Inferior parietal cortex (tissue), 1 donor: ENCODE results near the gene CBX5.
"Not testable (repeated sequence)": the region's sequence is repeated elsewhere in the genome, so short reads cannot be mapped to it uniquely, and the experiment has no call there.

ENCODE experiments used
- DNase-seq: peaks from one replicate; pipeline ENCODE4 v3.0.0-alpha.2; 2016; ENCODE audit errors: extremely low spot score

The CBX5 gene

GRCh38 chr12:54294152-54294952 lies 14.4 kb upstream of the CBX5 start:
- DNase-seq, result peak; percentile 58

DNA sequence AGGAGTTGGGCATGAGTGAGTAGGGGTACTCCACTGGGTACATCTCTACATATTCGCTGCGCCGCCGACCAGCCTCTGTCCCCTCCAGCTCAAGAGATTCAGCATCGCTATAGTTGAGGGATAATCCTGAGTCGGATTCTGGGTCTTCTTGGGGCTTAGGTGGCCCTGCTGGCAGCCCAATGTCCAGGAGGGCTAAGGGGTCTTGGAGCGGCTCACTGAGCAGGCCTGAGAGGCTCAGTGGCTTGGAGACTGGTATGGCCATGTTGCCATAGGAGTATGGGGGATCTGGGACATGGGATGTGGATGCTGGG lies 13.0 kb upstream of the CBX5 start:
- no peak for DNase-seq

DNA sequence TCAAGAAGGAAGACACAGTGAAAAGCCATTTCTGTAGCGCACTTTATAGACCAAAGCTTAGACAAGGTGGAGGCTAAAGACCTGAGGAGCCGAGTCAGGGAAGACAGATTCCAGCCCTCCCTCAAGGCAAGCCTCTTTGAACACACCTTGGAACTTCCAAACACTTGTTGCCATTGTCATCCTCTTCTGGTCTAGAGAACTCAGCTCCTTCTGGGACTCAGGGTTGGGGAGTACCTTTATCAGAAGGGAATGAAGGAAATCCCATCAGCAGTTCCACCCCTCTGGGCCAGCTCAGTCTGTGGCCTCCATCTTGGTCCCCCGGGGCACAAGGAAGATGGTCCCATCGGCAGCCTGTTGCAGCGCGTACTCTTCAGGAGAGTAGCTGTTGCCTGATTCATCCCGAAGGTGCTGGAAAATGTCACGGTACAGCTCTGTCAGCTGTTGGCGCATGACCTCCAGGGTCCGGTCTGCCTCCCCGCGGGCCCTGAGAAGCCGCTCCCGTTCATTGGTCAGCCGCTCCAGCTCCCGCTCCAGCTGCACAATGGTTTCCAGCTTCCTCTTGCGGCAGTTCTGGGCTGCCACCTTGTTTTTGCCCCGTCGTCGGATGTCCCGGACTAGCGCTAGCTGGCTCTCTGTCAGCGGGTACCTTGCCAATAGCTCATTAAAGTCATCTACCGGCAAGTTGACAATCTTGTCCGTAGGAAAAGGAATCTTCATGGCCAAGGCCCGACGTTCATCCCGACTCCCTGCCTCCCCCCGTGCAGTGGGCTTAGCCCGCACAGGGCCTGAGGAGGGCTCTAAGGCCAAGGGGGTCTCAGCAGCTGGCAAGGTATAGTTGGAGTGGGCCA lies 12.4 kb upstream of the CBX5 start:
- DNase-seq, result no peak

DNA sequence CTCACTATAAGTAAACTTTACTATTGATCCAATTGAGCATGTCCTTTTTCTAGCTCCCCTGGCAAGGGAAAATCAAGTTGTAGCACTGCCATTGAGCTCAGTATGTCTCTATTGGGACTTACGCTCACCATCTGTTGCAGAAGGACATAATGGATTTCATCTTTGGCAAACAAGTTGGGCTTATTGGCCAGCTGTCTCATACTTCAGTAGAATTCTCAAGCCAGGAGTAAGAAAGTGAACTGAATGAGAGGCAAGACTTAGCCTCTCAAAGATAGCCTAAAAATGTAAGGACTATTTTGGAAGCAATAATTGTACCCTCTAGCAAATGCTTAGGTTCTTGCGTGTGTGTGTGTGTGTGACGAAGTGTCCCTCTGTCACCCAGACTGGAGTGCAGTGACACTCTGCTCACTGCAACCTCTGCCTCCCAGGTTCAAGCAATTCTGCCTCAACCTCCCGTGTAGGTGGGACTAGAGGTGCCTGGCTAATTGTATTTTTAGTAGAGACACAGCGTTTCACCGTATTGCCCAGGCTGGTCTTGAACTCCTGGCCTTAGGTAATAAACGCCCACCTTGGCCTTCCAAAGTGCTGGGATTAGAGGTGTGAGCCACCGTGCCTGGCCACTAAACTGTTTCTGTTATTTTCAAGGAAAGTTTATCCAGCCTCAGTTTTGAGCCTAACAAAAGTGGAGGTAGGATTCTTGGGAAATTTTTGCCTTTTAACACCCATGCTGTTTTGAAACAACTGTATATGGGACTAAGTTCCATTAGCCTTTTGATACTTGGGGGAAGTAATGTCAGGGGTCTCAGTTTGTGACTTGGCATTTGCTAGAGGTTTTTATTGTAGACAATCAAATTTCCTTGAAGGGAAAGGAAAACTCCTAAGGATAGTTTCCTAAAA lies 7.6 kb upstream of the CBX5 start:
- DNase-seq, result no peak

DNA sequence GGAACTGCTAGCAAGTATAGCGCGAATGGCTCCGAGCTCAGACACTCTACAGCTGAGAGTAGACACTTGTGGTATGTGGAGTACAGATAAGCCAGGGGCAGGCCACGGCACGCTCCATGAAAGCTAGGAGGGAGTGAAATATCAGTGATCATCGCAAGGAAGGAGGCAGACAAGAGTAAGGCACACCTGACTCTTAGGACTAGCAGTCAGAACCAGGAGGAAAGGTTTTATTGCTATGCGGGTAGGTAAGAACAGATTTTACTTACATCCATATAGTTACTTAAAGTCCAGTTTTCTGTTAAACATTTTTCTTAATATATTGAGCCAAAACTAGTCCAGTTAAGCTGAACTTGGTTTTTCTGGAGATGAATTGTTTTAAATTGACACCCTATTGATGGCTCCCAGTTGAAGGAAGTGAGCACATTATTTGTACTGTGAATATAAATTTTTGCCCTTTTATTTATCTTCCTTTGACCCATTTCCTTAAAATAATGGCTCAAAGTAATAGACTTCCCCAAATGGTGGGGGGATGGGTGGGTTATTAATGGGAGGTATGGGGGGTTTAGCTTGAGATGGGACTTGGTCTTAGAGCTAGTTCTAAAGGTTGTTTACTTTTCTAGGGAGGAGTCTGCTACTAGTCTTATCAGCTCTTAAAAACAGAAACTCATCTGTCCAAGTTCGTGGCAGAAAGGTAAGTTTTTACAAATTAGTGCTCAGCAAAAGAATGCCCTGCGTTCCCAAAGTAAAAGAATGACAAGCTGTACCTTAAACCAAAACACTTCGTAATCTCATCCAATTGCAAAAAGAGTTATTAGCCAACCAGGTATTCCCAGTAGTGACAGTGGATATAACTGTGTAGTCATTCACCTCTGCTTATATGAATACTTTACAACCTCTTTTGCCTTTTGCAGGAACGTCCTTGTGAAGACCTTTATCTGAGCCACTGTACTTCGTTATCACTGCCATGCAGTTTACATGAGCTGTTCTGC lies 6.4 kb upstream of the CBX5 start:
- no peak for DNase-seq

DNA sequence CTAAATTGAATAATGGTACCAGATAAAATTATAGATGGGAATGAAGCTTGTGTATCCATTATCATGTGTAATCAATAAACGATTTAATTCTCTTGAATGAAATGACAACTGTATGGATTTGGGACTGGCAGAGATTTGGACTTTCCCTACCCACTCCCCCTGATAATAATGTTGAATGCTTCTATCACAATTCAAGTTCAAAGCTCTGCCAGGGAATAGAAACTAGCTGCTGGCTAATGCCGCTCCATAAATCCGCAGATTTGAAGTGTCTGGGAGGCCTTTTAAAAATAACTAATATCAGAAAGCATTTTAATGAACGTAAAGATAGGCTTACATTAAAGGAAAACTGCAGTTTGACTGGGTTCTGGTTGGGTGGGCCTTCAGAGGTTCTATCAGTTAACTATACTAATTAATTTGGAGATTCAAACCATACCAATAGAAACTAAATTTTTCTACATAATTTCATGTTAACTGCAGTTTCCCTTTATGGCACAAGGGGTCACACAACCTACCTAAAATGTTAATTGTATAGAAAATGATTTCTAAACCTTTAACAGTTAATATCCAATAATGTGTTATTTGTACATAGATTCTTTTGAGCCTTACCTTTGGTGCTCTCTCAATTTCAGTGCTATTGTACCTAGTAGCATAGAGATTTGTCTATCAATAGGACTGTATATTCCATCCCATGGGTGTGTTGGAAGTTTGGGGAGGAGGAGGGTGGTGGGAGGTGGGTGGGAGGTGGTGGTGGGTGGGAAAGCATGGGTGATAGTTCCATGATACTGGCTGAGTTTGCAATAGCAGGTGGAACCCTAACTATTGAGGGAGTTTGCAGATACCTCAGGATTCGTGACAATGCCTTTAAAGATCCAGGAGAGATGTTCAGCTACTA lies 5.5 kb upstream of the CBX5 start:
- no peak for DNase-seq

DNA sequence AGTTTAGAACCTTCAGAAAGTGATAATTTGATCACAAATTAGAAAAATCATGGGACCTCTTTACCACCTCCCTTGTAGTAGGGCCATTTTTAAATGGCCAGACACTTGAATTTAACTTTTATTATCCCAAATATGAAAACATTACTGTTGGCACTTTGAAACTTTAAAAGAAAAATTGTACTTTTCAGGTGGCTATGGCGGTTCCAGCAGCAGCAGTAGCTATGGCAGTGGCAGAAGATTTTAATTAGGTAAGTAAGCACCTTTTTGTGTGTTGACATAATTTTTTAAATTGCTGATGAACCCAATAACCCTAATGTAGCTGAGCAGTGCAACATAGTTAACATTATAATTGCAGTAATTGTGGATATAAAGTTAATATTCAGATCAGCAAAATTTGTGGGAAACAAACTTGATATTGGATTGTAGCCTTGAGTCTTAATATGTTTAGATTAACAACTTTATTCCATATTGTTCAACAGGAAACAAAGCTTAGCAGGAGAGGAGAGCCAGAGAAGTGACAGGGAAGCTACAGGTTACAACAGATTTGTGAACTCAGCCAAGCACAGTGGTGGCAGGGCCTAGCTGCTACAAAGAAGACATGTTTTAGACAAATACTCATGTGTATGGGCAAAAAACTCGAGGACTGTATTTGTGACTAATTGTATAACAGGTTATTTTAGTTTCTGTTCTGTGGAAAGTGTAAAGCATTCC lies 4.3 kb upstream of the CBX5 start:
- not testable (repeated sequence) for DNase-seq

GRCh38 chr12:54282949-54283593 lies 3.1 kb upstream of the CBX5 start:
- DNase-seq, result no peak

GRCh38 chr12:54281694-54282093 lies 1.8 kb upstream of the CBX5 start:
- DNase-seq, result not testable (repeated sequence)

DNA sequence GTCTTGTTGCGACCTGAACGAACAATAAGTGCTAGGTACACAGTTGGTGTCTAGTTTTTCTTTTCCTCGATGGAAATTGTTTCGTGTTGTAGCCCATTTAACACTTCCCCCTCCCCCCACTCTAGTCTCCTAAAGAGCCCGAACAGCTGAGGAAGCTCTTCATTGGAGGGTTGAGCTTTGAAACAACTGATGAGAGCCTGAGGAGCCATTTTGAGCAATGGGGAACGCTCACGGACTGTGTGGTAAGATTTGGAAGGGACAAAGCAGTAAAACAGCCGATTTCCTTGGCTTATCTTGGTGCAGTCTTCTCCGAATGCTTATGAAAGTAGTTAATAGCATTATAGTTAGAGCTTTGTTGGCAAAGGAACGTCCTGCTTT lies 1.3 kb upstream of the CBX5 start:
- not testable (repeated sequence) for DNase-seq

- DNase-seq, result peak; percentile 100
Observed at GRCh38 chr12:54280468-54281260, 742 bp upstream of the CBX5 start, which contains the start of gene HNRNPA1. HNRNPA1 (plus strand) TSS chr12:54280726; CDS start chr12:54280808, 82 bp downstream.

DNA sequence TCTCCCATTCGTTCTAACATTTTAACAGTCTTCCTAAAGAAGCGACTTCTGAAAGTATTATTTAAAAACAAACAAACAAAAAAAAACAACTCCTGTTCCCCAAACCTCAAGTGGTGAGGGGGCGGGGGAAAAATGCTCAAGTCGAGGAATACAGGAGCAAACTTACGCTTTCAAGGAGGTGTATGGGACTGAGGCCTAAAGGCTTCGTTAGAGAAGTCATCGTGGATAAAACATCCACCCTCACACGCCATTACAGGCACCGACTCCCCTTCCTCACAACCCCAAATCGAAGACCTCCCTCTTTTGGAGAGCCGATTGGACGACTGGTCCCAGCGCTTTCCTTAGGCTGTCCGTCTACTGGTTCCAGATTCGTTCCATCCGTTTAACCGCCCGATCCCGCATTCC lies 693 bp downstream of the CBX5 start:
- DNase-seq, result no peak

DNA sequence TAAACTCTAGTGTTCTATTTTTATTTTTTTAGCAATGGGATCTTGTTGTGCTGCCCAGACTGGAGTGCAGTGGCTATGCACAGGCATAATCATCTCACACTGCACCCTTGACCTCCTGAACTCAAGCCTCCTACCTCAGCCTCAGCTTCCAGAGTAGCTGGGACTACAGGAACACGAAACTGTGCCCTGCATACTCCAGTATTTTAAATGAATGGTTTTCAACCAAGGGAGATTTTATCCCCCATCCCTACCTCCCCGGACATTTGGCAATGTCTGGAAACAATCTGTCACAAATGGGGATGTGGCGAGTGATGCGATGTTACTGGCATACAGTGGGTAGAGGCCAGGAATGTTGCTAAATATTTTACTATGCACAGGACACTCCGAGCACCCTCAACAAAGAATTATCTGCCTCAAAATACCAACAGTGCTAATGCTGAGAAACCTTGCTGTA lies 2.1 kb downstream of the CBX5 start:
- DNase-seq, result no peak

GRCh38 chr12:54276368-54276767 lies 3.6 kb downstream of the CBX5 start:
- DNase-seq, result no peak

DNA sequence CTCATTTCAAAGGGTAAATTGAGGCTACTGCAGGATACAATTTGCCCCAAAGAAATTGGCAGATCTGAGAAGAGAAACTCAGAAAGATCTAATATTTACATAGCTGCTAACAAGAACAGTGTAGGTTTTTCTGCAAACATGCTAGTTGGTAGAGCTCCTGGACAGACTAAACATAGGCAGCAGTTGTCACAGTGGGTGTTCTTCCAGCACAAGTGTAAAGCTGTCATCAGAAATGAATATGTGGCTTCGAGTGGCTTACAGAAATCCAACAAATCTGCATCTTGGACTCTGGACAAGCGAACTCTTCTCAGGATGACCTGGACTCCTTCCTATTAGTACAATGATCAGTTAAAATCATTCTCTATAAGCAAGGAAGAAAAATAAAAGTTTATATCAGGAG lies 5.9 kb downstream of the CBX5 start:
- DNase-seq, result no peak

GRCh38 chr12:54272214-54272613 lies 7.7 kb downstream of the CBX5 start:
- no peak for DNase-seq

DNA sequence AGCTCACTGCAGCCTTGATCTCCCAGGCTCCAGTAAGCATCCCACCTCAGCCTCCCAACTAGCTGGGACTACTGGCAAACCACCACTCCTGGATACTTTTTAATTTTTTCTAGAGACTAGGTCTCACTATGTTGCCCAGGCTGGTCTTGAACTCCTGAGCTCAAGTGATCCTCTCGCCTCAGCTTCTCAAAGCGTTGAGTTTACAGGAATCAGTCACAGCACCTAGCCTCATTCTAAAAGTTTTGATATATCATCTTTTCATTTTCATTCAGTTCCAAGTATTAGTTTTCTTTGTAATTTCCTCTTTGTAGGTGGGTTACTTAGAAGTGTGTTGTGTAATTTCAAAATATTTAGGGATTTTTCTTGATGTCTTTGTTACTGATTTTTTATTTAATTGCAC lies 9.6 kb downstream of the CBX5 start:
- no peak for DNase-seq

GRCh38 chr12:54266852-54267251 lies 13.1 kb downstream of the CBX5 start:
- DNase-seq, result no peak
